ENCODE measurements around the gene SLC25A48. TPM values are rescaled to one million over a fixed set of nuclear protein-coding genes. Genes with fewer than 3 reads are reported as not detected.
"Not testable (repeated sequence)": the region's sequence is repeated elsewhere in the genome, so short reads cannot be mapped to it uniquely, and the experiment has no call there.

Gene SLC25A48
- total RNA-seq, 1 donor from 2014 or later = not detected

- Mint-ChIP-seq H3K4me3 (ENCODE audit: low read depth) (no peak overlapping the region), H3K9me3 (peaks cover 6% of the 10 kb centered on the region), H3K27me3 (ENCODE audit: low read depth) (peaks cover 26% of the 10 kb centered on the region), H3K36me3 (ENCODE audit: low read depth) (no peaks in the 10 kb centered on the region), H3K4me1 (ENCODE audit: low read depth) (no peaks in the 10 kb centered on the region), H3K27ac (no peak overlapping the region)
- intact Hi-C loops (cut with micrococcal nuclease) = loop anchor here (10.0 kb wide), 1 partner anchor 368 kb away; no protein-coding TSS in a partner anchor
- no peak for DNase-seq (ENCODE audit: low spot score)
These were observed 1.2 kb upstream of the SLC25A48 start for GRCh38 chr5:135832941-135833920.

GRCh38 chr5:135833961-135834638 is 363 bp upstream of the SLC25A48 start:
- Mint-ChIP-seq H3K27me3 (ENCODE audit: low read depth) (peaks cover 28% of the 10 kb centered on the region), H3K4me1 (ENCODE audit: low read depth) (no peaks in the 10 kb centered on the region), H3K9me3 (peaks cover 6% of the 10 kb centered on the region), H3K4me3 (ENCODE audit: low read depth) (no peak overlapping the region), H3K36me3 (ENCODE audit: low read depth) (no peaks in the 10 kb centered on the region), H3K27ac (no peak overlapping the region)
- intact Hi-C loops (cut with micrococcal nuclease) = loop anchor here (10.0 kb wide), 1 partner anchor 369 kb away; no protein-coding TSS in a partner anchor
- no peak for DNase-seq (ENCODE audit: low spot score)

GRCh38 chr5:135835766-135836165 is 1.3 kb downstream of the SLC25A48 start:
- Mint-ChIP-seq H3K27me3 (ENCODE audit: low read depth) (peaks cover 29% of the 10 kb centered on the region), H3K4me1 (ENCODE audit: low read depth) (no peaks in the 10 kb centered on the region), H3K4me3 (ENCODE audit: low read depth) (no peak overlapping the region), H3K27ac (no peak overlapping the region), H3K36me3 (ENCODE audit: low read depth) (no peaks in the 10 kb centered on the region), H3K9me3 (peaks cover 6% of the 10 kb centered on the region)
- no peak for DNase-seq (ENCODE audit: low spot score)
- intact Hi-C loops (cut with micrococcal nuclease) = loop anchor here (10.0 kb wide), 1 partner anchor 371 kb away; no protein-coding TSS in a partner anchor

GRCh38 chr5:135838395-135838794 is 3.9 kb downstream of the SLC25A48 start:
- H3K36me3 Mint-ChIP-seq (ENCODE audit: low read depth); H3K27ac Mint-ChIP-seq; H3K9me3 Mint-ChIP-seq; H3K4me1 Mint-ChIP-seq (ENCODE audit: low read depth); DNase-seq (ENCODE audit: low spot score); H3K4me3 Mint-ChIP-seq (ENCODE audit: low read depth): not testable (repeated sequence)
- peaks cover 28% of the 10 kb centered on the region for H3K27me3 Mint-ChIP-seq (ENCODE audit: low read depth)
- intact Hi-C loops (cut with micrococcal nuclease) = loop anchor here (10.0 kb wide), 1 partner anchor 374 kb away; no protein-coding TSS in a partner anchor

GRCh38 chr5:135839566-135839965 is 5.1 kb downstream of the SLC25A48 start:
- DNase-seq (ENCODE audit: low spot score) = no peak
- Mint-ChIP-seq H3K4me3 (ENCODE audit: low read depth) (no peak overlapping the region), H3K4me1 (ENCODE audit: low read depth) (no peaks in the 10 kb centered on the region), H3K27ac (no peak overlapping the region), H3K36me3 (ENCODE audit: low read depth) (no peaks in the 10 kb centered on the region), H3K27me3 (ENCODE audit: low read depth) (peaks cover 21% of the 10 kb centered on the region), H3K9me3 (peaks cover 6% of the 10 kb centered on the region)
- intact Hi-C loops (cut with micrococcal nuclease) = loop anchor here (10.0 kb wide), 1 partner anchor 375 kb away; no protein-coding TSS in a partner anchor

- H3K27me3 Mint-ChIP-seq (ENCODE audit: low read depth) = peaks cover 20% of the 10 kb centered on the region
- H3K4me3 Mint-ChIP-seq (ENCODE audit: low read depth) = no peak overlapping the region
- intact Hi-C loops (cut with micrococcal nuclease) = no loop called here
- H3K9me3 Mint-ChIP-seq = peaks cover 6% of the 10 kb centered on the region
- DNase-seq (ENCODE audit: low spot score) = no peak
- no peak overlapping the region for H3K27ac Mint-ChIP-seq
- no peaks in the 10 kb centered on the region for H3K4me1 Mint-ChIP-seq (ENCODE audit: low read depth)
- H3K36me3 Mint-ChIP-seq (ENCODE audit: low read depth) = no peaks in the 10 kb centered on the region
These were observed 6.5 kb downstream of the SLC25A48 start for GRCh38 chr5:135840959-135841358.

GRCh38 chr5:135842737-135843136 is 8.3 kb downstream of the SLC25A48 start:
- intact Hi-C loops (cut with micrococcal nuclease) = no loop called here
- peaks cover 5% of the 10 kb centered on the region for H3K9me3 Mint-ChIP-seq
- no peak for DNase-seq (ENCODE audit: low spot score)
- peaks cover 10% of the 10 kb centered on the region for H3K27me3 Mint-ChIP-seq (ENCODE audit: low read depth)
- no peaks in the 10 kb centered on the region for H3K4me1 Mint-ChIP-seq (ENCODE audit: low read depth)
- H3K4me3 Mint-ChIP-seq (ENCODE audit: low read depth) = no peak overlapping the region
- H3K27ac Mint-ChIP-seq = no peak overlapping the region
- no peaks in the 10 kb centered on the region for H3K36me3 Mint-ChIP-seq (ENCODE audit: low read depth)

GRCh38 chr5:135843571-135844337 is 9.3 kb downstream of the SLC25A48 start:
- intact Hi-C loops (cut with micrococcal nuclease) = no loop called here
- Mint-ChIP-seq H3K4me3 (ENCODE audit: low read depth) (no peak overlapping the region), H3K36me3 (ENCODE audit: low read depth) (no peaks in the 10 kb centered on the region), H3K4me1 (ENCODE audit: low read depth) (no peaks in the 10 kb centered on the region), H3K27ac (no peak overlapping the region), H3K27me3 (ENCODE audit: low read depth) (peaks cover 7% of the 10 kb centered on the region), H3K9me3 (no peaks in the 10 kb centered on the region)
- DNase-seq (ENCODE audit: low spot score) = no peak

- no peaks in the 10 kb centered on the region for H3K36me3 Mint-ChIP-seq (ENCODE audit: low read depth)
These were observed 11.8 kb downstream of the SLC25A48 start for GRCh38 chr5:135846311-135846710.

GRCh38 chr5:135847976-135848375 is 13.5 kb downstream of the SLC25A48 start:
- Mint-ChIP-seq H3K4me3 (ENCODE audit: low read depth) (no peak overlapping the region), H3K9me3 (no peaks in the 10 kb centered on the region), H3K4me1 (ENCODE audit: low read depth) (no peaks in the 10 kb centered on the region), H3K27me3 (ENCODE audit: low read depth) (no peaks in the 10 kb centered on the region), H3K36me3 (ENCODE audit: low read depth) (no peaks in the 10 kb centered on the region), H3K27ac (no peak overlapping the region)
- intact Hi-C loops (cut with micrococcal nuclease) = no loop called here
- DNase-seq (ENCODE audit: low spot score) = no peak

More at GRCh38 chr5:135846311-135846710, 11.8 kb downstream of the SLC25A48 start:
- Mint-ChIP-seq H3K4me1 (ENCODE audit: low read depth) (no peaks in the 10 kb centered on the region), H3K9me3 (no peaks in the 10 kb centered on the region), H3K27me3 (ENCODE audit: low read depth) (peaks cover 2% of the 10 kb centered on the region), H3K4me3 (ENCODE audit: low read depth) (no peak overlapping the region), H3K27ac (no peak overlapping the region)
- intact Hi-C loops (cut with micrococcal nuclease) = no loop called here
- no peak for DNase-seq (ENCODE audit: low spot score)

- DNase-seq (ENCODE audit: low spot score) = no peak
- H3K36me3 Mint-ChIP-seq (ENCODE audit: low read depth) = no peaks in the 10 kb centered on the region
- no peaks in the 10 kb centered on the region for H3K4me1 Mint-ChIP-seq (ENCODE audit: low read depth)
- H3K4me3 Mint-ChIP-seq (ENCODE audit: low read depth) = no peak overlapping the region
- intact Hi-C loops (cut with micrococcal nuclease) = no loop called here
- no peaks in the 10 kb centered on the region for H3K9me3 Mint-ChIP-seq
- no peak overlapping the region for H3K27ac Mint-ChIP-seq
- H3K27me3 Mint-ChIP-seq (ENCODE audit: low read depth) = peaks cover 2% of the 10 kb centered on the region
These were observed 15.8 kb downstream of the SLC25A48 start for GRCh38 chr5:135850231-135850630.

- Mint-ChIP-seq H3K4me1 (ENCODE audit: low read depth) (no peaks in the 10 kb centered on the region), H3K27ac (no peak overlapping the region), H3K4me3 (ENCODE audit: low read depth) (no peak overlapping the region), H3K36me3 (ENCODE audit: low read depth) (no peaks in the 10 kb centered on the region), H3K27me3 (ENCODE audit: low read depth) (peaks cover 2% of the 10 kb centered on the region), H3K9me3 (no peaks in the 10 kb centered on the region)
- intact Hi-C loops (cut with micrococcal nuclease) = no loop called here
- DNase-seq (ENCODE audit: low spot score) = no peak
These were observed 16.2 kb downstream of the SLC25A48 start for GRCh38 chr5:135850671-135851070.
